Measurements from ENCODE around the gene CCDC89. TPM values are rescaled to one million over a fixed set of nuclear protein-coding genes. Genes with fewer than 3 reads are reported as not detected.
A peak's percentile ranks its signal among the peaks of the same experiment; 100 is the strongest.

The CCDC89 gene
- total and polyA plus RNA-seq, 9 of the 15 experiments (the other 6 are each of a cell fraction or from before 2014, with no cell fraction given) = 0.07 to 0.09 TPM; not detected in 7

DNA sequence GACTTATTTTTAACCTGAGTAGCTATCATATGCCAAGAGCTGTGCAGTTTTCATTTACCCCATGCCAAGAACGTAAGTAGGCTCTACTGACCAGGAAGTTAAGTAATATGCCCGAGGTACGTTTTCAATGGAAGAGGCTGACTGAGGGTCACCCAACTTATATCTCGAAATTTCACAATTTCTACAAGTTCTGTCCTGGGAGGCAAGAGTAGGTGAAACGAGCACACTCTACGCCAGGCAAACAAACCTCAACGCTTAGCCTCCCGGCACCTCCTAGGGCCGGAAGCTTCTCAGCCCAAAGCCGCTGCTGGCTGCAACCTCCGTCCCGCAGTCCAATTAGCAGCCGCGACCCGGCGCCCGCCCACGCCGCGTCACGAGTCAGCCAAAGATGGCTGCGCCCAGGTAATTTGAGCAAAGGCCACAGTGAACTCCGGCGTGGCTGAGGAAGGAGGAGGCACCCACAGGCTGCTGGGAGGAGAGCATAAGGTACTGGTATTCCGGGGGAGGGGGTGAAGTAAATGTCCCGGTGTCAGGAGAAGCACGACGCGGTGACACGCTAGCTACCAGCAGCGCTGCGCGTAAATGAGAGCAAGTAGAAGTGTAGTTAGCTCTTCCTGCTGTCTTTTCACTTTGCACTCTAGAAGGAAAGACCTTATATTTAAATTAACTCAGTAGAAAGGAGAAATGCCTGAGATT is 38.2 kb downstream of the CCDC89 start, which contains the start of gene TMEM126A (continued):
- TF ChIP-seq, protein P1, sequence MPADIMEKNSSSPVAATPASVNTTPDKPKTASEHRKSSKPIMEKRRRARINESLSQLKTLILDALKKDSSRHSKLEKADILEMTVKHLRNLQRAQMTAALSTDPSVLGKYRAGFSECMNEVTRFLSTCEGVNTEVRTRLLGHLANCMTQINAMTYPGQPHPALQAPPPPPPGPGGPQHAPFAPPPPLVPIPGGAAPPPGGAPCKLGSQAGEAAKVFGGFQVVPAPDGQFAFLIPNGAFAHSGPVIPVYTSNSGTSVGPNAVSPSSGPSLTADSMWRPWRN (IDR thresholded peaks at IDR 0.05; ENCODE audit: low read depth) = no peak
- TF ChIP-seq TAF7 (tag; IDR thresholded peaks at IDR 0.05) (no peak; the same call in 1 of the 2 replicates), CBX3 (IDR thresholded peaks at IDR 0.05; ENCODE audit: borderline replicate concordance in 1 of 2, low read length in 2 of 2) (no peak; a peak in 1 of 3 replicates), SIN3B (IDR thresholded peaks at IDR 0.05; ENCODE audit: low read depth) (peak; percentile 94), RUNX1 (IDR thresholded peaks at IDR 0.05; ENCODE audit: low read depth) (no peak), KHSRP (IDR thresholded peaks at IDR 0.05) (no peak; the same call in 1 of the 2 replicates), GATAD2B (IDR thresholded peaks at IDR 0.05; ENCODE audit: borderline replicate concordance) (no peak), NBN (IDR thresholded peaks at IDR 0.05; ENCODE audit: low read depth) (peak; percentile 56; the same call in 1 of the 2 replicates), FOSL1 (tag; conservative IDR thresholded peaks at IDR 0.05) (no peak), ZNF239 (CRISPR knock-in tag; IDR thresholded peaks at IDR 0.05) (no peak), GTF2A2 (tag; IDR thresholded peaks at IDR 0.05) (no peak), GATA2 (CRISPR knock-in tag; IDR thresholded peaks at IDR 0.05) (no peak), ZNF699 (CRISPR knock-in tag; IDR thresholded peaks at IDR 0.05; ENCODE audit: insufficient replicate concordance) (no peak), ZNF263 (CRISPR knock-in tag; IDR thresholded peaks at IDR 0.05; ENCODE audit: borderline replicate concordance) (no peak), EWSR1 (IDR thresholded peaks at IDR 0.05; ENCODE audit: borderline replicate concordance, low read depth, partially characterized antibody) (no peak), TOE1 (IDR thresholded peaks at IDR 0.05; ENCODE audit: borderline replicate concordance) (peak; percentile 78; the same call in 1 of the 2 replicates), TOE1 (CRISPR knock-in tag; IDR thresholded peaks at IDR 0.05; ENCODE audit: borderline replicate concordance, low read depth) (no peak), ZNF143 (CRISPR knock-in tag; IDR thresholded peaks at IDR 0.05) (no peak)
- TF ChIP-seq, protein P2, sequence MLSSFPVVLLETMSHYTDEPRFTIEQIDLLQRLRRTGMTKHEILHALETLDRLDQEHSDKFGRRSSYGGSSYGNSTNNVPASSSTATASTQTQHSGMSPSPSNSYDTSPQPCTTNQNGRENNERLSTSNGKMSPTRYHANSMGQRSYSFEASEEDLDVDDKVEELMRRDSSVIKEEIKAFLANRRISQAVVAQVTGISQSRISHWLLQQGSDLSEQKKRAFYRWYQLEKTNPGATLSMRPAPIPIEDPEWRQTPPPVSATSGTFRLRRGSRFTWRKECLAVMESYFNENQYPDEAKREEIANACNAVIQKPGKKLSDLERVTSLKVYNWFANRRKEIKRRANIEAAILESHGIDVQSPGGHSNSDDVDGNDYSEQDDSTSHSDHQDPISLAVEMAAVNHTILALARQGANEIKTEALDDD (IDR thresholded peaks at IDR 0.05) = no peak
- TF ChIP-seq, protein P3, sequence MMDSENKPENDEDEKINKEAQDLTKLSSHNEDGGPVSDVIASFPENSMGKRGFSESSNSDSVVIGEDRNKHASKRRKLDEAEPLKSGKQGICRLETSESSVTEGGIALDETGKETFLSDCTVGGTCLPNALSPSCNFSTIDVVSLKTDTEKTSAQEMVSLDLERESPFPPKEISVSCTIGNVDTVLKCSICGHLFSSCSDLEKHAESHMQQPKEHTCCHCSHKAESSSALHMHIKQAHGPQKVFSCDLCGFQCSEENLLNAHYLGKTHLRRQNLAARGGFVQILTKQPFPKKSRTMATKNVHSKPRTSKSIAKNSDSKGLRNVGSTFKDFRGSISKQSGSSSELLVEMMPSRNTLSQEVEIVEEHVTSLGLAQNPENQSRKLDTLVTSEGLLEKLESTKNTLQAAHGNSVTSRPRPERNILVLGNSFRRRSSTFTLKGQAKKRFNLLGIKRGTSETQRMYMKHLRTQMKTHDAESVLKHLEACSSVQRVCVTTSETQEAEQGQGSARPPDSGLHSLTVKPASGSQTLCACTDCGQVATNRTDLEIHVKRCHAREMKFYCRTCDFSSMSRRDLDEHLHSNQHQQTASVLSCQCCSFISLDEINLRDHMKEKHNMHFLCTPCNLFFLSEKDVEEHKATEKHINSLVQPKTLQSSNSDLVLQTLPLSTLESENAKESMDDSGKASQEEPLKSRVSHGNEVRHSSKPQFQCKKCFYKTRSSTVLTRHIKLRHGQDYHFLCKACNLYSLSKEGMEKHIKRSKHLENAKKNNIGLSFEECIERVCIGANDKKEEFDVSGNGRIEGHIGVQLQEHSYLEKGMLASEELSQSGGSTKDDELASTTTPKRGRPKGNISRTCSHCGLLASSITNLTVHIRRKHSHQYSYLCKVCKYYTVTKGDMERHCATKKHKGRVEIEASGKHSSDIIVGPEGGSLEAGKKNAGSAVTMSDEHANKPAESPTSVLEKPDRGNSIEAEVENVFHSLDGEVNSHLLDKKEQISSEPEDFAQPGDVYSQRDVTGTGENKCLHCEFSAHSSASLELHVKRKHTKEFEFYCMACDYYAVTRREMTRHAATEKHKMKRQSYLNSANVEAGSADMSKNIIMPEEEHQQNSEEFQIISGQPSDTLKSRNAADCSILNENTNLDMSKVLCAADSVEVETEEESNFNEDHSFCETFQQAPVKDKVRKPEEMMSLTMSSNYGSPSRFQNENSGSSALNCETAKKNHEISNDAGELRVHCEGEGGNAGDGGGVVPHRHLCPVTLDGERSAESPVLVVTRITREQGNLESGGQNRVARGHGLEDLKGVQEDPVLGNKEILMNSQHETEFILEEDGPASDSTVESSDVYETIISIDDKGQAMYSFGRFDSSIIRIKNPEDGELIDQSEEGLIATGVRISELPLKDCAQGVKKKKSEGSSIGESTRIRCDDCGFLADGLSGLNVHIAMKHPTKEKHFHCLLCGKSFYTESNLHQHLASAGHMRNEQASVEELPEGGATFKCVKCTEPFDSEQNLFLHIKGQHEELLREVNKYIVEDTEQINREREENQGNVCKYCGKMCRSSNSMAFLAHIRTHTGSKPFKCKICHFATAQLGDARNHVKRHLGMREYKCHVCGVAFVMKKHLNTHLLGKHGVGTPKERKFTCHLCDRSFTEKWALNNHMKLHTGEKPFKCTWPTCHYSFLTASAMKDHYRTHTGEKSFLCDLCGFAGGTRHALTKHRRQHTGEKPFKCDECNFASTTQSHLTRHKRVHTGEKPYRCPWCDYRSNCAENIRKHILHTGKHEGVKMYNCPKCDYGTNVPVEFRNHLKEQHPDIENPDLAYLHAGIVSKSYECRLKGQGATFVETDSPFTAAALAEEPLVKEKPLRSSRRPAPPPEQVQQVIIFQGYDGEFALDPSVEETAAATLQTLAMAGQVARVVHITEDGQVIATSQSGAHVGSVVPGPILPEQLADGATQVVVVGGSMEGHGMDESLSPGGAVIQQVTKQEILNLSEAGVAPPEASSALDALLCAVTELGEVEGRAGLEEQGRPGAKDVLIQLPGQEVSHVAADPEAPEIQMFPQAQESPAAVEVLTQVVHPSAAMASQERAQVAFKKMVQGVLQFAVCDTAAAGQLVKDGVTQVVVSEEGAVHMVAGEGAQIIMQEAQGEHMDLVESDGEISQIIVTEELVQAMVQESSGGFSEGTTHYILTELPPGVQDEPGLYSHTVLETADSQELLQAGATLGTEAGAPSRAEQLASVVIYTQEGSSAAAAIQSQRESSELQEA (IDR thresholded peaks at IDR 0.05; ENCODE audit: low read depth) = no peak
